Kidney (tissue), 14 donors: ENCODE data around the gene SEMA5B. TPM values are rescaled to one million over a fixed set of nuclear protein-coding genes. Genes with fewer than 3 reads are reported as not detected.

Experiments
- DNase-seq, 5 donors: peaks; one replicate each; pipeline ENCODE4 v3.0.0-alpha.2; 2013 to 2020
- FAIRE-seq: peaks from 2 replicates; lab custom pipeline; 2012; peaks lifted over from hg19 to GRCh38; lab: Jason Lieb, UNC
- H3K27ac ChIP-seq, 2 donors: one replicate each; pipeline ENCODE4 v1.7.0; 2013; ENCODE audit warnings: low read depth in 2 of 2, low read length in 2 of 2, inconsistent platforms in 1 of 2
- H3K27me3 ChIP-seq: one replicate; pipeline ENCODE4 v1.7.1; 2013; ENCODE audit warnings: low read length, inconsistent platforms; ENCODE audit not compliant: control insufficient read depth, insufficient read depth
- H3K36me3 ChIP-seq, 3 donors: one replicate each; pipeline versions ENCODE4 v1.7.0 to v1.7.1; 2013; ENCODE audit warnings: low read length in 3 of 3, control low read depth in 1 of 3, inconsistent platforms in 1 of 3; ENCODE audit not compliant: insufficient read depth in 3 of 3, control insufficient read depth in 2 of 3
- H3K4me1 ChIP-seq, 3 donors: one replicate each; pipeline versions ENCODE4 v1.7.0 to v1.7.1; 2013; ENCODE audit warnings: low read length in 3 of 3, inconsistent platforms in 1 of 3, low read depth in 1 of 3; ENCODE audit not compliant: control insufficient read depth in 2 of 3, insufficient read depth in 2 of 3
- H3K4me3 ChIP-seq, 3 donors: one replicate each; pipeline versions ENCODE4 v1.7.0 to v1.8.1; 2013; ENCODE audit warnings: low read length in 3 of 3, control low read depth in 1 of 3, inconsistent platforms in 1 of 3
- H3K9ac ChIP-seq, 3 donors: one replicate each; pipeline versions ENCODE4 v1.7.0 to v1.7.1; 2013; ENCODE audit warnings: low read length in 3 of 3, control low read depth in 1 of 3, inconsistent platforms in 1 of 3
- H3K9me3 ChIP-seq, 3 donors: one replicate each; pipeline versions ENCODE4 v1.7.0 to v1.7.1; 2013; ENCODE audit warnings: low read length in 3 of 3, control low read depth in 1 of 3, inconsistent platforms in 1 of 3; ENCODE audit not compliant: control insufficient read depth in 2 of 3, insufficient read depth in 1 of 3
- CTCF ChIP-seq: IDR thresholded peaks from 3 replicates; pipeline ENCODE4 v1.5.1; 2012; ENCODE audit warnings: mild to moderate bottlenecking, moderate library complexity, borderline replicate concordance; ENCODE audit not compliant: insufficient read depth; ENCODE audit errors: extremely low read depth
- intact Hi-C: fragments of 100-400 bp; cut with DNase I; formaldehyde crosslinking; loops from one replicate; pipeline ENCODE4 v1.11.1; 2022
- polyA plus RNA-seq: library from polyadenylated mRNA; stranded (reverse); fragments of 350-450 nt; fragmentation: Illumina TruSeq; extraction: RNeasy Lipid Tissue Mini Kit (QIAGEN cat#74804); gene quantifications from one replicate; pipeline ENCODE4 v1.2.3, GENCODE V29; 2014; ENCODE audit warnings: low read depth, low replicate concordance; ENCODE audit not compliant: insufficient read depth
- total RNA-seq: library from RNA; stranded (reverse); fragmentation: NEBNext Ultra II Directional; extraction: Animal tissue kit (Norgen Biotek cat#: 25700); gene quantifications from one replicate; pipeline ENCODE4 v1.2.1, GENCODE V29; 2021
- donor health status: control.
- donor health status: control.
- donor health status: control.
- donor health status: control.
- donor health status: control.
- donor health status: DM: yes; HTN: yes; CAD: no.
- donor health status: Normal renal cell carcinoma (clear cell type).

Gene SEMA5B
- total and polyA plus RNA-seq, 2 donors from 2014 or later, result 6.6 to 8.4 TPM

GRCh38 chr3:123044981-123045763 is 17.6 kb upstream of the SEMA5B start:
- H3K9me3 ChIP-seq, result no peaks in the 10 kb centered on the region
- intact Hi-C loops, result no loop called here
- no peak overlapping the region for H3K27ac ChIP-seq
- FAIRE-seq (no peak), DNase-seq (no peak)
- no peak for TF ChIP-seq CTCF
- H3K36me3 ChIP-seq, result no peaks in the 10 kb centered on the region
- H3K4me1 ChIP-seq, result peaks cover 0 to 10% (median 9%) of the 10 kb centered on the region in 3 donors
- H3K4me3 ChIP-seq, result no peak overlapping the region
- no peaks in the 10 kb centered on the region for H3K27me3 ChIP-seq
- no peak overlapping the region for H3K9ac ChIP-seq

- H3K9ac ChIP-seq, result no peak overlapping the region
- peaks cover 0 to 10% (median 9%) of the 10 kb centered on the region in 3 donors for H3K4me1 ChIP-seq
- DNase-seq (no peak), FAIRE-seq (no peak)
- no peaks in the 10 kb centered on the region for H3K36me3 ChIP-seq
- no peak for TF ChIP-seq CTCF
- no peak overlapping the region for H3K4me3 ChIP-seq
- no peaks in the 10 kb centered on the region for H3K27me3 ChIP-seq
- no peaks in the 10 kb centered on the region for H3K9me3 ChIP-seq
- no peak overlapping the region for H3K27ac ChIP-seq
- intact Hi-C loops, result no loop called here
These were observed 14.8 kb upstream of the SEMA5B start for GRCh38 chr3:123042413-123042812.

- FAIRE-seq (no peak), DNase-seq (no peak)
- intact Hi-C loops, result no loop called here
- H3K27ac ChIP-seq, result no peak overlapping the region
- peaks cover 0 to 2% (median 0%) of the 10 kb centered on the region in 3 donors for H3K4me1 ChIP-seq
- H3K9me3 ChIP-seq, result no peaks in the 10 kb centered on the region
- H3K36me3 ChIP-seq, result no peaks in the 10 kb centered on the region
- H3K9ac ChIP-seq, result no peak overlapping the region
- no peaks in the 10 kb centered on the region for H3K27me3 ChIP-seq
- TF ChIP-seq CTCF, result no peak
- no peak overlapping the region for H3K4me3 ChIP-seq
These were observed 11.6 kb upstream of the SEMA5B start for GRCh38 chr3:123039178-123039577.
